HG02943 (cell line): ENCODE data around the gene FBXO42.

Source experiments
- ATAC-seq: cut with Tn5 transposase; IDR thresholded peaks from one replicate; pipeline ENCODE4 v1.9.1; 2021; ENCODE audit warnings: mild to moderate bottlenecking, low read depth, moderate library complexity; ENCODE audit not compliant: unreplicated experiment

The FBXO42 gene

DNA sequence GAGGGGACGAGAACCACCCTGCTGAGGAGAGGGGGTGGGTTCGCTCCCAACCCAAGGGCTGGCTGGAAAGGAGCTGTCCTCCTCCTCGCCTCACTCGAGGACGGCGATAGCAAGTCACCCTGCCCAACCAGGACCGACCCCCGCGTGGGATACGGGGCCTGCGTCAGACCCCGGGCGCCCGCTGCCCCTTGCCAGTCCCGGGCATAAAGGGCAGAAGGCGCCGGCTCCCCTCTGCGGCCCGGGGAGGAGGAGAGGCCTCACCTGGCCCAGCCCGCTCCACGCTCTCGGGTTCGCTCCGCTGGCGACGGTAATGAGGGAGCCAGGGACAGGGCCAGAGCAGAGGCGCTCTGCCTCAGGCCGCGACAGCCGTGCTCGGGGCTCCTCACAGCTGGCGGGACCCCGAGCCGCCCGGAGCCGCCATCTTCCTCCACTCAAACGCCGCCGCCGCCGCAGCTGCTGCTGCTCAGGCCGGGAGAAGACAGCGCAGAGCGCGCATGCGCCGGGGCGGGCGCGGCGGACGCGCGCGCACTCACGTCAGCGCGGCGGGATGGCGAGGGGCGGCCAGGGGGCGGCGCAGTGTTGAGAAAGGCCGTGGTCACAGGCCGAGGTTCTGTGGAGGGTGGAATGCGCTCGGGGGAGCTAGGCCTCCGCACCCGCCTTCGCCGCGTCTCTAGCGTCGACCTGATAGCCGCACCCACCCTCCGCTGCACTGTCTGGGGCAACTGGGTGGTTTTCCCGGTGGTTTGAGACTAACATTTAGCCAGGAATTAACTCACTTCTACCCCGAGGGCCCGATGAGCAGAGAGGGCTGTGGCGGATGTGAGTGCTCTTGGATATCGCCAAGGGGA is at the start of gene FBXO42:
Gene FBXO42, minus strand, starts transcription at position 487 of the 848 bp plus-strand sequence. CDS start 37,062 bp downstream, outside the sequence.
- peak; percentile 84 for ATAC-seq

DNA sequence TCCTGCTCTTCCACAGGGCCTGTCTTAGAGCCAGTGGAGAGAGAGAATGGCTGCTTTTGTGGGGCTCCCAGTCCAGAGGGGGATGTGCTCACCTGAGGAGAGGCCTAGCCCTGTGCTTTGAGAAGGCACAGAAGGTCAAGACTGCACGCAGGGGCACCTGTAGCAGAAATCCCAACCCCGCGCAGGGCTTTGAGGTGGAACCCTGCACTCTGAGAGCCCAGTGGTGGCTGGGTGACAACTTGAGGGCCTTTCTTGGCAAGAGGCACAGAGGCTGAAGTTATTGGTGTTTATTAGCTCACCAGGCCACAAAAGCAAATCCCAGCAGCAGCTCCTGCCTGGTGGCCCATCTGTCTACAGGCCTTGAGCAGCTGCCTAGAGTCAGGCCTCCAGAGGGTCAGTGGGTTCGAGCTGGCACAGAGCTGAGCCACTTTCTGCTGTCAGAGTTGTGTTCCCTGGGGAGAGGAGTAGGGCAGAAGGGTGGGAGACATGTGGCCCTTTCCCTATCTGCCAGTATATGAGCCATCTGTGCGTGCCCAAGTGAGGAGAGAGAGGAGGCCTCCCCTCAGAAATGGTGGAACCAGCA is 46.2 kb upstream of the FBXO42 start:
- ATAC-seq, result no peak

GRCh38 chr1:16397120-16397519 is 44.8 kb upstream of the FBXO42 start:
- no peak for ATAC-seq

DNA sequence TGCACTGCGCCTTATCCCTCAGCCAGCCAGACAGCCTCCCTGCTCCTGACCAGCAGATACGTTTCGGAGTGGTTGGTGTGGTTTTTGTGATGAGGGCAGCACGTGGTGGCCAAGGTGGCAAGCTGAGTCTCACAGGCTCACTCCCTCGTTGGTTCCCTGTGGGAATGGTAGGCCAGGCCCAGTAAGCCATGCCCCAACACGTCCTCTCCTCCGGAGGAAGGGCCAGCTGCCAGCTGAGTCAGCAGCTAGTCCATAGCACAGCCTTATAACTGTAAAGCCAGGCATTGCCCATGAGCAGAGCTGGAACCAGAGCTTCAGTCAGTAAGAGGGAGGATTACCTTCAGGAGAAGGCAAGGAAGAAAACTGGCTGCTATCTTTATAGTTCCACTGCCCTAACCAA is 44.3 kb upstream of the FBXO42 start:
- ATAC-seq, result no peak

DNA sequence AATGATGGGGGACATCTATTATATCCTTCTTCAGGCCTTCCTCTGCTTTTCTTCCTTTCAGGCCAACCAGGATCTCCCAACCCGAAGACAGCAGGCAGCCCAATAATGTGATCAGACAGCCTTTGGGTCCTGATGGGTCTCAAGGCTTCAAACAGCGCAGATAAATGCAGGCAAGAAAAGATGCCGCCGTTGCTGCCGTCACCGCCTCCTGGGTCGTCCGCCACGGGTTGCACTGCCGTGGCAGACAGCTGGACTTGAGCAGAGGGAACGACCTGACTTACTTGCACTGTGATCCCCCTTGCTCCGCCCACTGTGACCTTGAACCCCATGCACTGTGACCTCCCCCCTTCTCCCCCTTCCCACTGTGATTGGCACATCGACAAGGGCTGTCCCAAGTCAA is 42.7 kb upstream of the FBXO42 start:
- no peak for ATAC-seq

GRCh38 chr1:16393570-16394521 is 41.6 kb upstream of the FBXO42 start:
- no peak for ATAC-seq

- ATAC-seq, result no peak
Measured at GRCh38 chr1:16392740-16393569, 40.7 kb upstream of the FBXO42 start.

DNA sequence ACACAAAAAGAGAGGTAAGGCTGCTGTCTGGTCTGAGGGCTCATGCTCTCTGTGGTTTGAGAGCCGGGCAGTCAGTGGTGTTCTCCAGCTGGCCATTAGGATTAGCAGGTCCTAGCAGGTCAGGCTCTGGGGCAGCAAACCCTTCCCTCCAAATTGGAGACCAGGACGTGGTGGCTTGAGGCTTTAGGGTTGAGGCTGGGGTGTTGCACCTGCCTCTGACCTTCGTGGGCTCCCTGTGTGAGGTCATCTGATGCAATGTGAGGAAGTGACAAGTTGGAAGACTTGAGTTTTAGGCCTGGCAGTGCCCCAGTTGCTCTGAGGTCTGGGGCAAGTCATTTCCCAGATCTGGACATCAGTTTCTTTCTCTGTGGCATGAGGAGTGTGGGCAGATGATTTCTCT is 39.1 kb upstream of the FBXO42 start:
- no peak for ATAC-seq

GRCh38 chr1:16387201-16388188 is 35.2 kb upstream of the FBXO42 start:
- ATAC-seq, result no peak

DNA sequence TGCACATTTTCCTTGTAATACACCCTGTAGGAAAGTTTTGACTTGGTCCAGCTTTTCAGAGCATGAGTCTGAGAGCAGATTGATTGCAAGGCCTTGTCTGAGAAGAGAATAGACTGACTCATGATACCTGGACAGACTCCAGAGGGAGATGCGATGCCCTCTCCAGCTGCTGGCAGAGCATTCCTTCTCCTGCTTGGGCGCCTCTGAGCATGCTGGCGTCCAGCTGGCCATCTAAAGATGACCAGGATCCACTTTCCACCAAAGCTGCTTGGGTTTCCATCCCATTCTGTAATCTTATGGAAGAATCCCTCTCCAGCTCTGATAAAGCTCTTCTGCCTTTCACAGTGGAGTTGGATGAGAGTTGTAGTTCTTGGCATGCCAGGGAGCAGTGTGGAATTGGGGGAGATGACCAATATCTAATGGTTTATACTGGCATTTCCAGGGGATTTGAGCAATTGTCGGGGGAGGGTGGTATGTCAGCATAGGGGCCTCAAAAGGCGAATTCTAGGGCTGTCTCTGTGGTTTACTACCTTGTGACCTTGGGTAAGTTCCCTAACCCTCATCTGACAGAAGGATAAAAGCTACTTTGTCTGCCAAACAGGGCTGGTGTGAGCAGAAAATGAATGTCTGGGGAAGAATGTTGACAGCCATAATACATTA is 34.3 kb upstream of the FBXO42 start:
- ATAC-seq, result no peak

- no peak for ATAC-seq
Measured at GRCh38 chr1:16385659-16386453, 33.6 kb upstream of the FBXO42 start.

GRCh38 chr1:16383888-16384287 is 31.6 kb upstream of the FBXO42 start:
- no peak for ATAC-seq

- no peak for ATAC-seq
Measured at GRCh38 chr1:16380868-16381267, 28.6 kb upstream of the FBXO42 start.

- no peak for ATAC-seq
Measured at GRCh38 chr1:16378443-16378842, 26.2 kb upstream of the FBXO42 start.

GRCh38 chr1:16376971-16377370 is 24.7 kb upstream of the FBXO42 start:
- ATAC-seq, result no peak

- no peak for ATAC-seq
Measured at GRCh38 chr1:16375521-16376340, 23.5 kb upstream of the FBXO42 start.

DNA sequence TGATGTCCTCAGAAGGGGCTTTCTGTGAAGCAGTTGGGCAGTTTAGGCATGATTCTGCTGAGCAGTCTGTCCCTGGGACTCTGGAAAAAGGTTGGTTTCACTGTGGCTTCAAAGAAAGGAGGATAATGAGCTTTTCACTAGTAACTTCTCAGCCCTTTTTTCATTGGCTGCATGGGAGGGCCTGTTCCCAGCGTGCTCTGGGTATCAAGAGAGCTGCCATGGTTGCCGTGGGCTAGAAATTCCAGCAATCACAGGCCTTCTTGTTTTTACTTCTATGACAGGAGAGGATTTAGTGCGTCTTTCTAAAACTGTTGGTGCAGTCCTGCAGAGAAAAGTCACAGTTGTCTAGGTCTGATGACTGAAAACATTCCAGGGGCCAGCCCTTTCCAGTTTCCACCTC is 22.0 kb upstream of the FBXO42 start:
- ATAC-seq, result no peak
